Measurements from ENCODE around the gene PRPH. TPM values are rescaled to one million over a fixed set of nuclear protein-coding genes. Genes with fewer than 3 reads are reported as not detected.

PRPH gene
- total and polyA plus RNA-seq, 2 of the 13 experiments (the other 11 are each of a cell fraction or from before 2014, with no cell fraction given): 0.12 TPM; not detected in 1

DNA sequence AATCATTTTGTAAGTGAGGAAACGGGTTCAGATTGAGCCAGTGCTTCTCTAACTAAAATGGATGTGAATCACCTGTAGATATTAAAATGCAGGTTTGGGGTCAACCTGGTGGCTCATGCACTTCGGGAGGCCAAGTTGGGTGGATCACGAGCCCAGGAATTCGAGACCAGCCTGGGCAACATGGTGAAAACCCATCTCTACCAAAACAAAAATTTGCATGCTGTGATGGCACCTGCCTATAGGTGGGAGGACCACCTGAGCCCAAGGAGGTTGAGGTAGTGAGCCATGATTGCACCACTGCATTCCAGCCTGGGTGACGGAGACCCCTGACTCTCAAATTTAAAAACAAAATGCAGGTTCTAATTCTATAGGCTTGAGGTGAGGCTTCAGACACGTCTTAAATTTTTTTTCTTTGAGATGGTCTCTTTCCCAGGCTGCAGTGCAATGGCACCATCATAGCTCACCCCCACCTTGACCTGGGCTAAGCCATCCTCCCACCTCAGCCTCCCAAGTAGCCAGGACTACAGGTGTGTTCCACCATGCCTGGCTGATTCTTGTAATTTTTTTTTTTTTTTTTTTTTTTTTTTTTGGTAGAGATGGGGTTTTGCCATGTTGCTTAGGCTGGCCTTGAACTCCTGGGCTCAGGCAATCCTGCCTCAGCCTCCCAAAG is 21.1 kb upstream of the PRPH start (continued):
- peak; percentile 0 to 19; a peak in 3 of 4 replicates for TF ChIP-seq POLR2A (IDR thresholded peaks at IDR 0.05; ENCODE audit: insufficient read depth in 1 of 2, low read depth in 2 of 2, low read length in 2 of 2)
- peak; percentile 73 for TF ChIP-seq AGO2 (optimal IDR thresholded peaks at IDR 0.05; ENCODE audit: low read depth, low read length)
- 0 out of 2 replicates have a peak, but pooled peaks have one; percentile 32 for TF ChIP-seq AKAP8 (CRISPR knock-in tag; IDR thresholded peaks at IDR 0.05)
- TF ChIP-seq POLR2AphosphoS5 (IDR thresholded peaks at IDR 0.05; ENCODE audit: low read depth, low read length): peak; percentile 27
- no peak for TF ChIP-seq ZNF224 (CRISPR knock-in tag; IDR thresholded peaks at IDR 0.05)
- no peak for TF ChIP-seq ARNT (IDR thresholded peaks at IDR 0.05)
- no peak for TF ChIP-seq ESRRA (CRISPR knock-in tag; IDR thresholded peaks at IDR 0.05; ENCODE audit: low read depth)
- TF ChIP-seq RBFOX2 (IDR thresholded peaks at IDR 0.05; ENCODE audit: low read depth, low read length): peak; percentile 53; the same call in 1 of the 2 replicates
- TF ChIP-seq, protein P1, sequence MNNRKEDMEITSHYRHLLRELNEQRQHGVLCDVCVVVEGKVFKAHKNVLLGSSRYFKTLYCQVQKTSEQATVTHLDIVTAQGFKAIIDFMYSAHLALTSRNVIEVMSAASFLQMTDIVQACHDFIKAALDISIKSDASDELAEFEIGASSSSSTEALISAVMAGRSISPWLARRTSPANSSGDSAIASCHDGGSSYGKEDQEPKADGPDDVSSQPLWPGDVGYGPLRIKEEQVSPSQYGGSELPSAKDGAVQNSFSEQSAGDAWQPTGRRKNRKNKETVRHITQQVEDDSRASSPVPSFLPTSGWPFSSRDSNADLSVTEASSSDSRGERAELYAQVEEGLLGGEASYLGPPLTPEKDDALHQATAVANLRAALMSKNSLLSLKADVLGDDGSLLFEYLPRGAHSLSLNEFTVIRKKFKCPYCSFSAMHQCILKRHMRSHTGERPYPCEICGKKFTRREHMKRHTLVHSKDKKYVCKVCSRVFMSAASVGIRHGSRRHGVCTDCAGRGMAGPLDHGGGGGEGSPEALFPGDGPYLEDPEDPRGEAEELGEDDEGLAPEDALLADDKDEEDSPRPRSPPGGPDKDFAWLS (CRISPR knock-in tag; IDR thresholded peaks at IDR 0.05; ENCODE audit: borderline replicate concordance): no peak
- TF ChIP-seq ZNF589 (CRISPR knock-in tag; conservative IDR thresholded peaks at IDR 0.05): no peak
- no peak for TF ChIP-seq ZNF44 (CRISPR knock-in tag; IDR thresholded peaks at IDR 0.05)
- TF ChIP-seq ZBTB3 (CRISPR knock-in tag; IDR thresholded peaks at IDR 0.05; ENCODE audit: borderline replicate concordance, low read depth): no peak
- no peak for TF ChIP-seq HDAC6 (IDR thresholded peaks at IDR 0.05; ENCODE audit: low read depth, low read length)
- peak; percentile 15; the same call in 1 of the 2 replicates for TF ChIP-seq ZC3H13 (CRISPR knock-in tag; IDR thresholded peaks at IDR 0.05)
- no peak for TF ChIP-seq NFYB (CRISPR knock-in tag; IDR thresholded peaks at IDR 0.05)
- TF ChIP-seq RBM22 (optimal IDR thresholded peaks at IDR 0.05; ENCODE audit: low read length): peak; percentile 86
- peak; percentile 80; the same call in 1 of the 2 replicates for TF ChIP-seq POLR2G (IDR thresholded peaks at IDR 0.05; ENCODE audit: low read depth, low read length)
- no peak for TF ChIP-seq MXI1 (IDR thresholded peaks at IDR 0.05; ENCODE audit: borderline replicate concordance, low read depth, low read length)
- no peak for TF ChIP-seq ZNF431 (CRISPR knock-in tag; IDR thresholded peaks at IDR 0.05; ENCODE audit: borderline replicate concordance, low read depth)
- TF ChIP-seq CREM (IDR thresholded peaks at IDR 0.05): no peak
- no peak for TF ChIP-seq CREM (CRISPR knock-in tag; IDR thresholded peaks at IDR 0.05)
- TF ChIP-seq, protein P2, sequence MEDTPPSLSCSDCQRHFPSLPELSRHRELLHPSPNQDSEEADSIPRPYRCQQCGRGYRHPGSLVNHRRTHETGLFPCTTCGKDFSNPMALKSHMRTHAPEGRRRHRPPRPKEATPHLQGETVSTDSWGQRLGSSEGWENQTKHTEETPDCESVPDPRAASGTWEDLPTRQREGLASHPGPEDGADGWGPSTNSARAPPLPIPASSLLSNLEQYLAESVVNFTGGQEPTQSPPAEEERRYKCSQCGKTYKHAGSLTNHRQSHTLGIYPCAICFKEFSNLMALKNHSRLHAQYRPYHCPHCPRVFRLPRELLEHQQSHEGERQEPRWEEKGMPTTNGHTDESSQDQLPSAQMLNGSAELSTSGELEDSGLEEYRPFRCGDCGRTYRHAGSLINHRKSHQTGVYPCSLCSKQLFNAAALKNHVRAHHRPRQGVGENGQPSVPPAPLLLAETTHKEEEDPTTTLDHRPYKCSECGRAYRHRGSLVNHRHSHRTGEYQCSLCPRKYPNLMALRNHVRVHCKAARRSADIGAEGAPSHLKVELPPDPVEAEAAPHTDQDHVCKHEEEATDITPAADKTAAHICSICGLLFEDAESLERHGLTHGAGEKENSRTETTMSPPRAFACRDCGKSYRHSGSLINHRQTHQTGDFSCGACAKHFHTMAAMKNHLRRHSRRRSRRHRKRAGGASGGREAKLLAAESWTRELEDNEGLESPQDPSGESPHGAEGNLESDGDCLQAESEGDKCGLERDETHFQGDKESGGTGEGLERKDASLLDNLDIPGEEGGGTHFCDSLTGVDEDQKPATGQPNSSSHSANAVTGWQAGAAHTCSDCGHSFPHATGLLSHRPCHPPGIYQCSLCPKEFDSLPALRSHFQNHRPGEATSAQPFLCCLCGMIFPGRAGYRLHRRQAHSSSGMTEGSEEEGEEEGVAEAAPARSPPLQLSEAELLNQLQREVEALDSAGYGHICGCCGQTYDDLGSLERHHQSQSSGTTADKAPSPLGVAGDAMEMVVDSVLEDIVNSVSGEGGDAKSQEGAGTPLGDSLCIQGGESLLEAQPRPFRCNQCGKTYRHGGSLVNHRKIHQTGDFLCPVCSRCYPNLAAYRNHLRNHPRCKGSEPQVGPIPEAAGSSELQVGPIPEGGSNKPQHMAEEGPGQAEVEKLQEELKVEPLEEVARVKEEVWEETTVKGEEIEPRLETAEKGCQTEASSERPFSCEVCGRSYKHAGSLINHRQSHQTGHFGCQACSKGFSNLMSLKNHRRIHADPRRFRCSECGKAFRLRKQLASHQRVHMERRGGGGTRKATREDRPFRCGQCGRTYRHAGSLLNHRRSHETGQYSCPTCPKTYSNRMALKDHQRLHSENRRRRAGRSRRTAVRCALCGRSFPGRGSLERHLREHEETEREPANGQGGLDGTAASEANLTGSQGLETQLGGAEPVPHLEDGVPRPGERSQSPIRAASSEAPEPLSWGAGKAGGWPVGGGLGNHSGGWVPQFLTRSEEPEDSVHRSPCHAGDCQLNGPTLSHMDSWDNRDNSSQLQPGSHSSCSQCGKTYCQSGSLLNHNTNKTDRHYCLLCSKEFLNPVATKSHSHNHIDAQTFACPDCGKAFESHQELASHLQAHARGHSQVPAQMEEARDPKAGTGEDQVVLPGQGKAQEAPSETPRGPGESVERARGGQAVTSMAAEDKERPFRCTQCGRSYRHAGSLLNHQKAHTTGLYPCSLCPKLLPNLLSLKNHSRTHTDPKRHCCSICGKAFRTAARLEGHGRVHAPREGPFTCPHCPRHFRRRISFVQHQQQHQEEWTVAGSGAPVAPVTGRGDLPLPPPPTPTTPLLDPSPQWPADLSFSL (CRISPR knock-in tag; IDR thresholded peaks at IDR 0.05): no peak
- TF ChIP-seq ZNF557 (CRISPR knock-in tag; IDR thresholded peaks at IDR 0.05): no peak
- 0 out of 2 replicates have a peak, but pooled peaks have one; percentile 40 for TF ChIP-seq POLR2AphosphoS2 (IDR thresholded peaks at IDR 0.05; ENCODE audit: low read depth, low read length)
- TF ChIP-seq ZNF329 (CRISPR knock-in tag; IDR thresholded peaks at IDR 0.05; ENCODE audit: low read depth): no peak

All from HepG2 (cell line).